Fibroblast of lung (primary cell): ENCODE data around the gene DHX32.

Source experiments
- CTCF ChIP-seq, 2 donors: IDR thresholded peaks in 1 of 2; conservative IDR thresholded peaks in 1 of 2; 1 replicate in 1 of 2; 2 replicates in 1 of 2; pipeline ENCODE4 v1.5.1; 2011 to 2012; ENCODE audit warnings: low read length in 2 of 2, control low read depth in 1 of 2, inconsistent platforms in 1 of 2, low read depth in 1 of 2, mild to moderate bottlenecking in 1 of 2
- EZH2 ChIP-seq: IDR thresholded peaks from 2 replicates; pipeline ENCODE4 v1.5.1; 2012; ENCODE audit warnings: low read length, control low read depth, mild to moderate bottlenecking; ENCODE audit errors: missing control alignments

GRCh38 chr10:125820701-125821100 lies 60.4 kb downstream of the DHX32 start:
- TF ChIP-seq EZH2 = no peak
- no peak for TF ChIP-seq CTCF (conservative IDR thresholded peaks at IDR 0.05 in 1 of 2, IDR thresholded peaks at IDR 0.05 in 1 of 2; ENCODE audit: low read depth in 1 of 2, low read length in 2 of 2)
